Measurements from ENCODE around the gene FMNL1. TPM values are rescaled to one million over a fixed set of nuclear protein-coding genes. Genes with fewer than 3 reads are reported as not detected.
A peak's percentile ranks its signal among the peaks of the same experiment; 100 is the strongest.

FMNL1 gene
- total RNA-seq, 5 donors from 2014 or later (not counting 1 experiment from before 2014, with no cell fraction given) = 362 to 473 (median 457) TPM

DNA sequence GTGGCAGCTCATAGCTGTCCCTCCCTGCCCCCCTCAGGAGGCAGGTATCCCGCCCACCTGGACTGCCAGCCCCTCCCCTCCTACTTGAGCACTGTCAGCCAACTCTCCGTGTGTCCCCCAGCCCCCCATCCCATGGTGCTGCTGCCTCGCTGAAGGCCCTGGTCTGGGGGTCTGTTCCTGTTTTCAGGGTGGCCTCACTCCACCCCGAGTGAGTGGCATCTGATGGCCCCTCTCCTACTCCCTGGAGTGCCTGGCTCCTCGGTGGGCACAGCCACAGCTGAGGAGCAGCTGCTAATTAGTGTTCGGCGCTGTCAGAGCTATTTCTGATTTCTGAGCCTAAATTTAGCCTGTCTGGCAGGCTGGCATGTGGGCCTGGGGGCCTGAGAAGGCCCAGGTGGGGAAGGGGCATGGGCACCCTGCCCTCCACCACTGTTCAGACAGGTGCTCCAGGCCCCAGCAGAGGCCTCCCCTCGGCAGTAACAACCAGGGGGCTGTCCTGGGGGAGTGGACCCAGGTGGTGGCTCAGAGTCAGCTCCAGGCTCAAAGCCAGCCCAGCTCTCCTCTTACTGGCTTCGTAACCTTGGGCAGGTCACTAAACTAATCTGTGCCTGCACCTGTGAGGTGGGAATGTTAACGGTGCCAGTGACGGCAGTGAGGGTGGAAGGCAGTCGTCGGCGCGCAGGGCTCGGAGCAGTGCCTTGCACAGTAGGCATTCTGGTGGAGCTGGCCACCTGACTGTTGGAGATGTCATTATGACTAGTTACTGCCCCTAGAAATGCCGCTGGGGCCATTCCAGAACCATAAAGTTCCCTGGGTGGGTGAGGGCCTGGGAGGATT lies 6.5 kb downstream of the FMNL1 start:
- H3K4me1 Mint-ChIP-seq = peaks cover 83 to 88% (median 86%) of the 10 kb centered on the region in 3 donors
- Histone ChIP-seq H3K4me1 (ENCODE audit: control insufficient read depth in 1 of 2, extremely low read depth in 1 of 2, insufficient read depth in 2 of 2, low read length in 2 of 2) (peaks cover 55 to 97% of the 10 kb centered on the region in 2 experiments), H3K27me3 (replicated peaks in 1 of 2; ENCODE audit: control insufficient read depth in 2 of 2, extremely low read depth in 1 of 2, insufficient read depth in 2 of 2, low read length in 1 of 2) (no peaks in the 10 kb centered on the region), H3K36me3 (ENCODE audit: control insufficient read depth in 2 of 2, extremely low read depth in 1 of 2, insufficient read depth in 1 of 2, low read length in 1 of 2) (peaks cover 0 to 28% of the 10 kb centered on the region in 2 donors), H3K4me3 (ENCODE audit: control insufficient read depth in 1 of 2, extremely low read depth in 1 of 2, low read length in 1 of 2) (peak overlapping the region; percentile 63 to 96), H3K27ac (ENCODE audit: low read length) (peak overlapping the region; percentile 100), H3K9me3 (no peaks in the 10 kb centered on the region)
- ATAC-seq (replicated peaks in 1 of 4) (no peak), DNase-seq (peak in 4 of 35 experiments; percentile 29 to 57 (median 34))
- 4% methylated on average over 16 of the region's 17 CpGs for WGBS (ENCODE audit: insufficient coverage)
- H3K4me3 Mint-ChIP-seq = peak overlapping the region; percentile 95 to 100 (median 99)
- POLR2A ChIA-PET = interaction anchor here in 1 of 2 donors (0.6 to 0.7 kb wide), 2 partner anchors 20 to 110 kb away, joined by 3 to 4 read pairs; no protein-coding TSS in a partner anchor
- peak overlapping the region; percentile 99 for H3K27ac Mint-ChIP-seq
- CTCF ChIA-PET = interaction anchor here in 1 of 2 donors (0.9 to 10.1 kb wide), 5 partner anchors 9 to 93 kb away, joined by 4 to 117 read pairs (median 5); partner anchors contain the start of gene ACBD4
- H3K27me3 Mint-ChIP-seq = no peaks in the 10 kb centered on the region
- H3K36me3 Mint-ChIP-seq = peaks cover 5% of the 10 kb centered on the region
- no peaks in the 10 kb centered on the region for H3K9me3 Mint-ChIP-seq

DNA sequence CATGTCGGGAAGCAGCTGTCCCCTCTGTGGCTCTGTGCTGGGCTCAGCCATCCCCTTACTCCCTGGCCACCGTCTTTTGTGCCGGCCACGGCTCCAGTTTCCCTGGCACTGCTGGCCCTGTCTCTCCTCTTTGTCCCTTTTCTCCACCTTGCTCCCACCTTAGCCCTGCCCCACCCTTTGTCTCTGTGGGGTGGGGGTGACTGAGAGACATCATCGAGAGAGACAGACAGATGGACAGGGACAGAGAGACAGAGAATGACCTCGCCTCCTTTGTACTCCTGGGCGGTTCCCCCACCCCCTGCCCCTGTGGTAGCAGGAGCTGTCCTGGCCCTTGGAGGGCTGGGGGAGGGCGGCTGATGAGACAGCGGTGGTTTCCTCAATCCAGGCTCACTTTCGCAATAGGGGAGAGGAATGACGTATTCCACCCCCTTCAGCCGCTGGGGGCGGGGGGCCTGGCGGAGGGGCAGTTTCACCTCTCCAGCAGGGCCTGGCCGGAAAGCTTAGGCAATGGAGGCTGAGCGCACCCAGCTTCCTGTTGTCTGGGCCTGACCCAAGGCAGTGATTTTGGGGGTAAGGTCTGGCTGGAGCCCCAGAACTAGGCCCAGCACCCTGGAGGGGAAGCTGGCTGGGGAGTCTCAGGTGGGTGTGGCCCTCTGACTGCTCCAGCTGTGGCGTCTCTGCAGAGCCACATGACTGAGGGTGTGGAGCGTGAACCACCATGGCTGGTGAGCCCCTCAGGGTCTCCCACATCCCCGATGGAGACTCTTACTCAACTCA lies 7.3 kb downstream of the FMNL1 start:
- H3K4me1 ChIP-seq (ENCODE audit: control insufficient read depth in 1 of 2, extremely low read depth in 1 of 2, insufficient read depth in 2 of 2, low read length in 2 of 2) = peaks cover 52 to 97% of the 10 kb centered on the region in 2 experiments
- 11% methylated on average over 11 of the region's 19 CpGs for WGBS (ENCODE audit: insufficient coverage)
- peak overlapping the region; percentile 63 to 96 for H3K4me3 ChIP-seq (ENCODE audit: control insufficient read depth in 1 of 2, extremely low read depth in 1 of 2, low read length in 1 of 2)
- H3K27me3 Mint-ChIP-seq = no peaks in the 10 kb centered on the region
- H3K9me3 ChIP-seq = no peaks in the 10 kb centered on the region
- peaks cover 85 to 92% (median 87%) of the 10 kb centered on the region in 3 donors for H3K4me1 Mint-ChIP-seq
- H3K9me3 Mint-ChIP-seq = no peaks in the 10 kb centered on the region
- peak overlapping the region; percentile 99 for H3K27ac Mint-ChIP-seq
- ChIA-PET CTCF (interaction anchor here (0.6 to 10.1 kb wide), 6 partner anchors 10 to 94 kb away, joined by 3 to 117 read pairs (median 5); partner anchors contain the start of genes ACBD4 (in 1 of the 2) and MAP3K14 (in 1 of the 2)), POLR2A (interaction anchor here in 1 of 2 donors (0.6 kb wide), 1 partner anchor 109 kb away, joined by 4 read pairs; no protein-coding TSS in a partner anchor)
- peak; percentile 33 to 57 (median 36) for ATAC-seq (replicated peaks in 1 of 4)
- H3K4me3 Mint-ChIP-seq = peak overlapping the region; percentile 95 to 100 (median 99)
- peak overlapping the region; percentile 100 for H3K27ac ChIP-seq (ENCODE audit: low read length)
- peaks cover 0 to 36% of the 10 kb centered on the region in 2 donors for H3K36me3 ChIP-seq (ENCODE audit: control insufficient read depth in 2 of 2, extremely low read depth in 1 of 2, insufficient read depth in 1 of 2, low read length in 1 of 2)
- DNase-seq = peak in 34 of 35 experiments; percentile 66 to 92 (median 80)
- H3K36me3 Mint-ChIP-seq = peaks cover 10% of the 10 kb centered on the region
- H3K27me3 ChIP-seq (replicated peaks in 1 of 2; ENCODE audit: control insufficient read depth in 2 of 2, extremely low read depth in 1 of 2, insufficient read depth in 2 of 2, low read length in 1 of 2) = no peaks in the 10 kb centered on the region

DNA sequence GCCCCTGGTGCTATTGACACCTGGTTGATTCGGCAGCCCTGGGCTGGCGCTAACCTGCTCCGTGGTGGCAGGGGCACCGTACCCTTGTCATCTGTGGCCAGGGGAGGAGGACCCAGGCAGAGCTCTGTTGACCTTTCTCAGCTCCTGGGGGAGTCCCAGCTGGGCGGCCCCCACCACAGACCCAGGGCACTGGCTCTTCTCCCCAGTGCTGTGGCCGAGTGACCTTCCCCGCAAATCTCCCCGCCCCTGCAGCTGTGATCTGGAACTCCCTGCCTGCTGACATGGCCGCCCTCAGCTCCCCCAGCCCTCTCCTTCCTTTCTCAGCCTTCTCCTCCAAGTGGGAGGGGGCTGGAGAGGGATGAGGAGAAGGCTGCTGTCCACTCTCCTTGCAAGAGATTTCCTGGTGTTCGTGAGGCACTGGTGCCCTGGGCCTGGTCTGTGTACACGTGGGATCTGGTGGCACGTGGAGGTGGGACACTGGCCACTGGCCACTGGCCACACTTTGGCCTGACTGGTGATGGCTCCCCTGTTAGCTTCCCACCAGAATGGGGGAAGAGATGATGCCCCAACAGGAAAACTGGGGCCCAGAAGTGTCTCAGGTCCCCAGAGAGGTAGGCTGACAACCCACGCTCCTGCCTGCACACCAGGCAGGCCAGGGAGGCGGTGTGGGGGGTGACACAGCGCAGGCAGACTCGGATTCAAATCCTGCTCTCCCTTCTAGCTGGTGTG lies 8.2 kb downstream of the FMNL1 start:
- ChIA-PET POLR2A (interaction anchor here (0.5 kb wide), 2 partner anchors 51 to 75 kb away, joined by 4 to 5 read pairs; no protein-coding TSS in a partner anchor), CTCF (interaction anchor here (0.6 to 10.1 kb wide), 7 partner anchors 10 to 94 kb away, joined by 3 to 117 read pairs (median 5); partner anchors contain the start of genes ACBD4 (in 1 of the 2) and MAP3K14 (in 1 of the 2))
- peaks cover 13% of the 10 kb centered on the region for H3K36me3 Mint-ChIP-seq
- peak overlapping the region; percentile 95 to 100 (median 99) for H3K4me3 Mint-ChIP-seq
- H3K27ac Mint-ChIP-seq = peak overlapping the region; percentile 99
- peak in 1 of 35 experiments; percentile 32 for DNase-seq
- ATAC-seq (replicated peaks in 1 of 4) = no peak
- Histone ChIP-seq H3K4me1 (ENCODE audit: control insufficient read depth in 1 of 2, extremely low read depth in 1 of 2, insufficient read depth in 2 of 2, low read length in 2 of 2) (peaks cover 46 to 97% of the 10 kb centered on the region in 2 experiments), H3K9me3 (no peaks in the 10 kb centered on the region), H3K36me3 (ENCODE audit: control insufficient read depth in 2 of 2, extremely low read depth in 1 of 2, insufficient read depth in 1 of 2, low read length in 1 of 2) (peaks cover 0 to 40% of the 10 kb centered on the region in 2 donors), H3K4me3 (ENCODE audit: control insufficient read depth in 1 of 2, extremely low read depth in 1 of 2, low read length in 1 of 2) (peak overlapping the region; percentile 18 to 96), H3K27me3 (replicated peaks in 1 of 2; ENCODE audit: control insufficient read depth in 2 of 2, extremely low read depth in 1 of 2, insufficient read depth in 2 of 2, low read length in 1 of 2) (no peaks in the 10 kb centered on the region), H3K27ac (ENCODE audit: low read length) (peak overlapping the region; percentile 100)
- H3K27me3 Mint-ChIP-seq = no peaks in the 10 kb centered on the region
- H3K9me3 Mint-ChIP-seq = no peaks in the 10 kb centered on the region
- peaks cover 89 to 92% (median 90%) of the 10 kb centered on the region in 3 donors for H3K4me1 Mint-ChIP-seq
- WGBS (ENCODE audit: insufficient coverage) = 26% methylated on average over 8 of the region's 16 CpGs

DNA sequence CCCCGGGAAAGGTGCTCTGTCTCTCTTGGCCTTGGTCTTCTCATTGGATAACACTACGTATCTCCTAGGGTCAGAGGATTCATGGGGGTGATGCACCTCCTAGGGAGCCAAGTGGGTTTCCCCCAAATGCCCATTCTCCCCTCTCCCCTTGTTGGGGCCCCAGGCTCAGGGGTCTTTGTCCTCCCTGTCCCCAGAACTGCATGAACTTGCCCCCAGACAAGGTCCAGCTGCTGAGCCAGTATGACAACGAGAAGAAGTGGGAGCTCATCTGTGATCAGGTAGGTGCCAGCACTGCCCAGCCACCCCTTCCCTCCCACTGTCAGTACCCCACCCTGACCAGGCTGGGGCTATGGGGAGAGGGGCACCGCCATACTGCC lies 8.7 kb downstream of the FMNL1 start:
- H3K27me3 ChIP-seq (replicated peaks in 1 of 2; ENCODE audit: control insufficient read depth in 2 of 2, extremely low read depth in 1 of 2, insufficient read depth in 2 of 2, low read length in 1 of 2) = no peaks in the 10 kb centered on the region
- H3K4me1 ChIP-seq (ENCODE audit: control insufficient read depth in 1 of 2, extremely low read depth in 1 of 2, insufficient read depth in 2 of 2, low read length in 2 of 2) = peaks cover 48 to 97% of the 10 kb centered on the region in 2 experiments
- ATAC-seq (replicated peaks in 1 of 4) = no peak
- no peak for DNase-seq
- peak overlapping the region in 1 of 2 donors; percentile 18 for H3K4me3 ChIP-seq (ENCODE audit: control insufficient read depth in 1 of 2, extremely low read depth in 1 of 2, low read length in 1 of 2)
- CTCF ChIA-PET = interaction anchor here (2.7 to 10.1 kb wide), 2 partner anchors 11 kb away, joined by 11 to 117 read pairs; no protein-coding TSS in a partner anchor
- Mint-ChIP-seq H3K36me3 (peaks cover 16% of the 10 kb centered on the region), H3K9me3 (no peaks in the 10 kb centered on the region), H3K4me3 (peak overlapping the region; percentile 34 to 99 (median 95)), H3K27ac (peak overlapping the region; percentile 99), H3K27me3 (no peaks in the 10 kb centered on the region), H3K4me1 (peaks cover 89 to 92% (median 90%) of the 10 kb centered on the region in 3 donors)
- H3K9me3 ChIP-seq = no peaks in the 10 kb centered on the region
- POLR2A ChIA-PET = interaction anchor here (0.5 kb wide), 2 partner anchors 51 to 75 kb away, joined by 4 to 5 read pairs; no protein-coding TSS in a partner anchor
- peak overlapping the region; percentile 100 for H3K27ac ChIP-seq (ENCODE audit: low read length)
- peaks cover 0 to 46% of the 10 kb centered on the region in 2 donors for H3K36me3 ChIP-seq (ENCODE audit: control insufficient read depth in 2 of 2, extremely low read depth in 1 of 2, insufficient read depth in 1 of 2, low read length in 1 of 2)
- WGBS (ENCODE audit: insufficient coverage) = no CpG with 5 or more reads among the region's 4 CpGs

DNA sequence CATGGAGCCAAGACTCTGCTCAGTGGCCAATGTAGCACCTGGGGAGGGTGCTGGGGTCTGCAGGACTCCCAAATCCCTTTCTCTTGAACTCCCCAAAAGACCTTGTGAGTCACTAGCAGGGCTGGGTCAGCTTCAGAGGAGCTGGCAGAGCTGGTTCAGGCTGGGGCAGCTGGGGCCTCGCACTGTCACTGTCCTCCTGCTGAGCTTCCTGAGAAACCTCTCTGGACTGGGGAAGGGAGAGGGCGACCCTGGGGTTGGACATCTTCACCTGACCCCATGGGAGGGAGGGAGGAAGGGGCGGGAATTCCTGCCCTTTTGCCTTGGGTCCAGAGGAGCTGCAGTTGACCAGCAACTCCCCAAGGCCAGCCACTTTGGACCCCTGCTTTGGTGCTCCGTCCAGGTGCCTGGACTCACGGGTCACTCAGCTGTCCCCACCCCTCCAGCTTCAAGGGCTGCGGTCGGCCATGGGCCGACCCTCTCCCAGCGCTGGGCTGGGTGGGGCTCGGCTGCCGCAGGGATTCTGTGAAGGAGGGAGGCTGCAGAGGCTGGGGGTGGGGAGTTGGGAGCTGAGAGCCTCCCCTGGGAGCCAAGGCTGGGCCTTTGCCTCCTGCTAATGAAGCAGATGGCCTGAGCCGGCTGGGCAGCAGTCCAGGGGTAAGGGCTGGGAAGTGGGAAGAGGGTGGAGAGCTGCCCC lies 9.2 kb downstream of the FMNL1 start:
- peak overlapping the region; percentile 99 for H3K27ac Mint-ChIP-seq
- peaks cover 89 to 93% (median 91%) of the 10 kb centered on the region in 3 donors for H3K4me1 Mint-ChIP-seq
- ATAC-seq (replicated peaks in 1 of 4) = no peak
- H3K36me3 Mint-ChIP-seq = peaks cover 16% of the 10 kb centered on the region
- CTCF ChIA-PET = interaction anchor here (1.1 to 10.1 kb wide), 3 partner anchors 10 to 12 kb away, joined by 3 to 117 read pairs (median 11); no protein-coding TSS in a partner anchor
- Histone ChIP-seq H3K4me3 (ENCODE audit: control insufficient read depth in 1 of 2, extremely low read depth in 1 of 2, low read length in 1 of 2) (no peak overlapping the region), H3K4me1 (ENCODE audit: control insufficient read depth in 1 of 2, extremely low read depth in 1 of 2, insufficient read depth in 2 of 2, low read length in 2 of 2) (peaks cover 48 to 97% of the 10 kb centered on the region in 2 experiments), H3K9me3 (no peaks in the 10 kb centered on the region), H3K36me3 (ENCODE audit: control insufficient read depth in 2 of 2, extremely low read depth in 1 of 2, insufficient read depth in 1 of 2, low read length in 1 of 2) (peaks cover 0 to 49% of the 10 kb centered on the region in 2 donors), H3K27me3 (replicated peaks in 1 of 2; ENCODE audit: control insufficient read depth in 2 of 2, extremely low read depth in 1 of 2, insufficient read depth in 2 of 2, low read length in 1 of 2) (no peaks in the 10 kb centered on the region), H3K27ac (ENCODE audit: low read length) (peak overlapping the region; percentile 100)
- WGBS (ENCODE audit: insufficient coverage) = 93% methylated on average over 5 of the region's 12 CpGs
- POLR2A ChIA-PET = interaction anchor here in 1 of 2 donors (0.9 kb wide), 1 partner anchor 80 kb away, joined by 4 read pairs; no protein-coding TSS in a partner anchor
- no peaks in the 10 kb centered on the region for H3K9me3 Mint-ChIP-seq
- peak overlapping the region; percentile 34 to 99 (median 95) for H3K4me3 Mint-ChIP-seq
- no peak for DNase-seq
- no peaks in the 10 kb centered on the region for H3K27me3 Mint-ChIP-seq
